KMS-11 (cell line): ENCODE results near the gene B4GALT3.

Experiments used
- H2AFZ ChIP-seq: fragments of 200-600 bp; sonication (generic); 2 replicates; pipeline ENCODE4 v1.6.1; 2016; ENCODE audit warnings: antibody characterized with exemption, mixed run types, low read depth
- H3K27ac ChIP-seq: fragments of 200-600 bp; sonication (generic); 2 replicates; pipeline ENCODE4 v1.6.1; 2016; ENCODE audit warnings: mild to moderate bottlenecking, mixed run types
- H3K27me3 ChIP-seq: fragments of 200-600 bp; sonication (generic); 2 replicates; pipeline ENCODE4 v1.6.1; 2017; ENCODE audit warnings: mild to moderate bottlenecking, low read depth, mixed run types, moderate library complexity; ENCODE audit not compliant: insufficient read depth
- H3K36me3 ChIP-seq: fragments of 200-600 bp; sonication (generic); 2 replicates; pipeline ENCODE4 v1.6.1; 2017; ENCODE audit warnings: mild to moderate bottlenecking, mixed run types; ENCODE audit not compliant: insufficient read depth
- H3K4me1 ChIP-seq: fragments of 200-600 bp; sonication (generic); 2 replicates; pipeline ENCODE4 v1.6.1; 2016; ENCODE audit warnings: mild to moderate bottlenecking, low read depth, mixed run types; ENCODE audit not compliant: poor library complexity, severe bottlenecking
- H3K4me2 ChIP-seq: fragments of 200-600 bp; sonication (generic); 2 replicates; pipeline ENCODE4 v1.7.0; 2016; ENCODE audit warnings: mild to moderate bottlenecking, mixed run types
- H3K4me3 ChIP-seq: fragments of 200-600 bp; sonication (generic); IDR thresholded peaks from 2 replicates; pipeline ENCODE4 v1.6.1; 2017; ENCODE audit warnings: low read depth, low read length, mixed read lengths; ENCODE audit not compliant: insufficient read depth
- H3K79me2 ChIP-seq: fragments of 200-600 bp; sonication (generic); 2 replicates; pipeline ENCODE4 v1.6.1; 2016; ENCODE audit warnings: low read depth, mixed run types; ENCODE audit not compliant: insufficient read depth
- H3K9ac ChIP-seq: fragments of 200-600 bp; sonication (generic); 2 replicates; pipeline ENCODE4 v1.6.1; 2016; ENCODE audit warnings: mild to moderate bottlenecking, mixed run types
- H4K20me1 ChIP-seq: fragments of 200-600 bp; sonication (generic); 2 replicates; pipeline ENCODE4 v1.6.1; 2016; ENCODE audit warnings: mild to moderate bottlenecking, mixed run types; ENCODE audit not compliant: insufficient read depth
- TF ChIP-seq, protein P1 (sequence below): fragments of 200-600 bp; sonication (generic); conservative IDR thresholded peaks from 2 replicates; pipeline ENCODE4 v1.6.1; 2017; ENCODE audit warnings: low read depth, mild to moderate bottlenecking, antibody characterized with exemption, low read length, moderate library complexity, mixed read lengths

The B4GALT3 gene

DNA sequence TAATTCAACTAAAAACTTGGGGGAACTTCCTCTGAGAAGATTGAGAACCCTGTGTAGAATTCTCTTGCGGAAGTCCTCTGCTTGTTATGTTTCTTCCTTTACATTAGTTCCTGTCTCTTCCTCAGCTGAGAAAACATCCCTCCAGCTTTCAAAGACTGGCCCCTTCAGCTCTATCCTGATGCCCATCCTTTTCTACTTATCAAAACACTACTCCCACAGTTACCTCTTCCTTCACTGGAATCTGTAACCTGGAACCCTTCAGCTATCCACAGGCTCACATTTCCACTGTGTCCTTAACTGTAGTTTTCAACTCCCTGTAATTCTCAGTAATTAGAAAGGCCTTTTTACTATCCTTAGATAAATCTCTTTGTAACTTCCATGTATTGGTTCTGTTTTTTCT, 38.9 kb downstream of the B4GALT3 start:
- no peaks in the 10 kb centered on the region for H3K27me3 ChIP-seq
- no peak overlapping the region for H3K4me2 ChIP-seq
- H3K27ac ChIP-seq: no peak overlapping the region
- H3K9ac ChIP-seq: no peak overlapping the region
- peaks cover 20% of the 10 kb centered on the region for H3K79me2 ChIP-seq
- H3K4me1 ChIP-seq: peaks cover 16% of the 10 kb centered on the region
- no peak overlapping the region for H2AFZ ChIP-seq
- no peak overlapping the region for H3K4me3 ChIP-seq
- no peaks in the 10 kb centered on the region for H4K20me1 ChIP-seq
- TF ChIP-seq, protein P1, sequence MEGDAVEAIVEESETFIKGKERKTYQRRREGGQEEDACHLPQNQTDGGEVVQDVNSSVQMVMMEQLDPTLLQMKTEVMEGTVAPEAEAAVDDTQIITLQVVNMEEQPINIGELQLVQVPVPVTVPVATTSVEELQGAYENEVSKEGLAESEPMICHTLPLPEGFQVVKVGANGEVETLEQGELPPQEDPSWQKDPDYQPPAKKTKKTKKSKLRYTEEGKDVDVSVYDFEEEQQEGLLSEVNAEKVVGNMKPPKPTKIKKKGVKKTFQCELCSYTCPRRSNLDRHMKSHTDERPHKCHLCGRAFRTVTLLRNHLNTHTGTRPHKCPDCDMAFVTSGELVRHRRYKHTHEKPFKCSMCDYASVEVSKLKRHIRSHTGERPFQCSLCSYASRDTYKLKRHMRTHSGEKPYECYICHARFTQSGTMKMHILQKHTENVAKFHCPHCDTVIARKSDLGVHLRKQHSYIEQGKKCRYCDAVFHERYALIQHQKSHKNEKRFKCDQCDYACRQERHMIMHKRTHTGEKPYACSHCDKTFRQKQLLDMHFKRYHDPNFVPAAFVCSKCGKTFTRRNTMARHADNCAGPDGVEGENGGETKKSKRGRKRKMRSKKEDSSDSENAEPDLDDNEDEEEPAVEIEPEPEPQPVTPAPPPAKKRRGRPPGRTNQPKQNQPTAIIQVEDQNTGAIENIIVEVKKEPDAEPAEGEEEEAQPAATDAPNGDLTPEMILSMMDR: no peak
- no peaks in the 10 kb centered on the region for H3K36me3 ChIP-seq

DNA sequence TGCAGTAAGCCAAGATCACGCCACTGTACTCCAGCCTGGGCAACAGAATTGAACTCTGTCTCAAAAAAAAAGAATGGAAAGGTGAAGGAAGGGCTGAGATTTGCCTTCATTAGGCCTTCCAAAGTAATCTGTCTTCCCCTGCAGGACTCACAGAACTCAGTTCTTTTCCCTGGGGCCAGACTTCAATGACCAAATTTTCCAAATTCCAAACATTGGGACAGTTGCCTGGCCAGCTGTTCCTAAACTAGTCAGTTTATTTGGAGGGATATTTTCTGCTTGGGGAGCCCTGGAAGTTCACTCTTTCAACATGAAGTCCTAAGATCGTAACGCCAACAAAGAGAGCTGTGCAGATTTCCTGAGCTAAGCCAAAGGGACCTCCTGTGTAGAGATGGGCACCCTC, 39.4 kb downstream of the B4GALT3 start:
- H3K9ac ChIP-seq: no peak overlapping the region
- H3K36me3 ChIP-seq: no peaks in the 10 kb centered on the region
- no peaks in the 10 kb centered on the region for H4K20me1 ChIP-seq
- peaks cover 25% of the 10 kb centered on the region for H3K79me2 ChIP-seq
- no peaks in the 10 kb centered on the region for H3K27me3 ChIP-seq
- H3K27ac ChIP-seq: no peak overlapping the region
- H3K4me2 ChIP-seq: no peak overlapping the region
- peaks cover 16% of the 10 kb centered on the region for H3K4me1 ChIP-seq
- H3K4me3 ChIP-seq: no peak overlapping the region
- TF ChIP-seq, protein P1: no peak
- H2AFZ ChIP-seq: no peak overlapping the region

DNA sequence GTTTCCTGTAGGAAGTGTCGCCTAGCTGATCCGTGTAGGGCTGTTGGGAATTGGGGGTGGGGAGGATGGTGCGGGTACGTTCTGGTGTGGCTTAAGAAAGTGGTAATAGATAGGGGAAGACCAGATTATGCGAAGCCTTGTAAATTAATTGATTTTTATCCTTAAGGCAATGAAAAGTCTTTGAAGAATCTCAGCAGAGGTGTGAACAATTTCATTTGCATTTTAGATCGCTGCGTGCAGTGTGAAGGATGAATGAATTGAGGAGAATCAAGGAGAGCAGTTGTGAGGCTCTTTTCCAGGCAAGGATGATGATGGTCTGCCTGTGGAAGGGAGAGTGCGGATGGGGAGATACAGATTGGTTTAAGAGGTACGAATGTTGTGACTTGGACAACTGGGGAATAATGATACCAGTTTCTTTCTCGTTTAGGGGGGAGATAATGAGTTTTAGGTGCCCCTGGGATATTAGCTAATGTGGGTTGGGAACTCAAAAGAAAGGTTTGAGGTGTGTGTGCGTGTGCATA, 44.0 kb downstream of the B4GALT3 start:
- H3K4me2 ChIP-seq: peak overlapping the region; percentile 97
- TF ChIP-seq, protein P1: no peak; the same call in 1 of the 2 replicates
- peak overlapping the region; percentile 86 for H2AFZ ChIP-seq
- H3K27ac ChIP-seq: peak overlapping the region; percentile 79
- no peaks in the 10 kb centered on the region for H4K20me1 ChIP-seq
- H3K79me2 ChIP-seq: peaks cover 43% of the 10 kb centered on the region
- peak overlapping the region; percentile 100 for H3K4me3 ChIP-seq
- no peaks in the 10 kb centered on the region; the same call in 1 of the 2 replicates for H3K36me3 ChIP-seq
- peaks cover 38% of the 10 kb centered on the region for H3K4me1 ChIP-seq
- peak overlapping the region; percentile 90 for H3K9ac ChIP-seq
- H3K27me3 ChIP-seq: no peaks in the 10 kb centered on the region

DNA sequence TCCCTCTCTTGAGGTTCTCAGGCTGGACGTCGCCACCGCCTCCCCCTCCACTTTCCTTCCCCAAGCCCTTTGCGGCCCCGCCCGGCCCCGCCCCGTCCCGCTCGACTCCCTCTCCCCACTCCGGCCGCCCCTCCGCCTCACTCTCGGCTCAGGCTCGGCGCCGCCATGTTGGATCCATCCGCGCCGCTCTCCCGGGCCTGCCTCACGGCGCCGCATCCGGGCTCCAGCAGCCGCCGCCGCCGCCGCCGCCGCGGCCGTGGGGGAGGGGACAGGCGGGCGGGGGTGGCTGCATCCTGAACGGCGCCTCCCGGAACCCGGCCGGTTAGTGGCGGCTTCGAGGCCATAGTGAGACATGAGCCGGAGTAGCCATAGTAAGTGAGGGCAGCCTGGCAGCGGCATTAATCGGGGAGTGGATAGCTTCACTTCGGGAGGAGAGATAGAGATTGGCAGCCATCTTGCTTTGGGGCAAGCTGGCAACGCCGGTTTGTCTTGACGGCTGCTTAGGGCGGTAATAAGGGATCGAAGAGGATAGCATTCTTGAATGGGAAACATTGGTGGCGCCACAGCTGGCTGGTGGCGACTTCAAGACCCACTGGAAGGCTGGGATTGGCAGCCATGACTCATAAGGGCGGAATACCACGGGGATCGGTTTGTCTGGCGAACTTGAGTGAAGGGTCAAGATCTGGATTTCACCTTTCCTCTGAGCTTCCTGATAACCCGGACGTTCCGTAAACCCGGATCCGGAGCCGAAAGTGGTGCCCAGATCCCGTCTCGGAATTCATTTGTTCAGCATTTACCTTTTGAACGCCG, 44.7 kb downstream of the B4GALT3 start, which contains the start of gene DEDD:
DEDD (minus strand) TSS at position 258 of the 810 bp plus-strand sequence. CDS start 8,205 bp downstream, outside the sequence.
- Histone ChIP-seq H3K4me1 (peaks cover 43% of the 10 kb centered on the region), H4K20me1 (no peaks in the 10 kb centered on the region), H3K79me2 (peaks cover 43% of the 10 kb centered on the region), H3K36me3 (peaks cover 2% of the 10 kb centered on the region; the same call in 1 of the 2 replicates), H3K9ac (peak within 1 kb of the TSS; percentile 90), H3K4me3 (peak within 1 kb of the TSS; percentile 100), H3K4me2 (peak within 1 kb of the TSS; percentile 97), H2AFZ (peak within 1 kb of the TSS; percentile 86), H3K27me3 (no peaks in the 10 kb centered on the region), H3K27ac (peak within 1 kb of the TSS; percentile 79)
- TF ChIP-seq, protein P1: no peak; the same call in 1 of the 2 replicates
